HG03280 (cell line): ENCODE measurements around the gene DNAJC1.

ENCODE experiments used
- ATAC-seq: cut with Tn5 transposase; IDR thresholded peaks from one replicate; pipeline ENCODE4 v1.9.1; 2021; ENCODE audit warnings: mild to moderate bottlenecking, moderate library complexity; ENCODE audit not compliant: unreplicated experiment

The DNAJC1 gene

GRCh38 chr10:21771219-21771618, 232.3 kb downstream of the DNAJC1 start:
- ATAC-seq, result no peak

- no peak for ATAC-seq
These were observed 234.5 kb downstream of the DNAJC1 start for GRCh38 chr10:21769041-21769440.

GRCh38 chr10:21764466-21765189, 238.9 kb downstream of the DNAJC1 start:
- ATAC-seq, result no peak

- ATAC-seq, result no peak
These were observed 243.2 kb downstream of the DNAJC1 start for GRCh38 chr10:21760332-21760731.

GRCh38 chr10:21759232-21759631, 244.3 kb downstream of the DNAJC1 start:
- no peak for ATAC-seq

GRCh38 chr10:21758696-21759095, 244.8 kb downstream of the DNAJC1 start:
- ATAC-seq, result no peak

GRCh38 chr10:21758239-21758638, 245.3 kb downstream of the DNAJC1 start:
- no peak for ATAC-seq

GRCh38 chr10:21757185-21757901, 246.2 kb downstream of the DNAJC1 start:
- no peak for ATAC-seq

GRCh38 chr10:21756707-21757106, 246.8 kb downstream of the DNAJC1 start:
- no peak for ATAC-seq

GRCh38 chr10:21754410-21755011, 249.0 kb downstream of the DNAJC1 start:
- ATAC-seq, result no peak

- no peak for ATAC-seq
These were observed 249.8 kb downstream of the DNAJC1 start for GRCh38 chr10:21753497-21754270.

- no peak for ATAC-seq
These were observed 251.9 kb downstream of the DNAJC1 start for GRCh38 chr10:21751341-21752310.

GRCh38 chr10:21750424-21750823, 253.1 kb downstream of the DNAJC1 start:
- ATAC-seq, result no peak

GRCh38 chr10:21749788-21750187, 253.7 kb downstream of the DNAJC1 start:
- ATAC-seq, result no peak

- ATAC-seq, result no peak
These were observed 255.7 kb downstream of the DNAJC1 start for GRCh38 chr10:21747809-21748208.

- no peak for ATAC-seq
These were observed 257.4 kb downstream of the DNAJC1 start for GRCh38 chr10:21746118-21746517.

GRCh38 chr10:21744223-21744622, 259.3 kb downstream of the DNAJC1 start:
- no peak for ATAC-seq

GRCh38 chr10:21742740-21743412, 260.7 kb downstream of the DNAJC1 start:
- ATAC-seq, result no peak

- ATAC-seq, result no peak
These were observed 262.5 kb downstream of the DNAJC1 start for GRCh38 chr10:21740989-21741388.

GRCh38 chr10:21737106-21737505, 266.4 kb downstream of the DNAJC1 start:
- no peak for ATAC-seq
